H1 (cell line): Measurements from ENCODE around the gene CDKL1. TPM values are rescaled to one million over a fixed set of nuclear protein-coding genes. Genes with fewer than 3 reads are reported as not detected.

ENCODE experiments used
- polyA plus RNA-seq, 7 experiments: library from polyadenylated mRNA; depleted of rRNA in 3 of 7; stranded (reverse) in 5 of 7; unstranded in 2 of 7; fragments of >200 nt in 5 of 7; fragments of 200-250 nt in 2 of 7; gene quantifications; 1 replicate in 5 of 7; 2 replicates in 1 of 7; 4 replicates in 1 of 7; pipeline versions ENCODE4 v1.2.1 to v1.2.3, GENCODE V29; 2011 to 2013; ENCODE audit warnings: missing spikeins in 2 of 7, mixed read lengths in 2 of 7
- total RNA-seq: library from RNA; stranded (reverse); fragmentation: NEBNext Ultra II Directional; extraction: Animal tissue kit (Norgen Biotek cat#: 25700); gene quantifications from 2 replicates; pipeline ENCODE4 v1.2.1, GENCODE V29; 2021
- TF ChIP-seq, protein P1 (sequence below), 3 experiments: IDR thresholded peaks; 1 replicate in 2 of 3; 2 replicates in 1 of 3; pipeline versions ENCODE4 v1.5.1 to v1.6.1; 2011; ENCODE audit warnings: low read length in 3 of 3, mild to moderate bottlenecking in 3 of 3, inconsistent platforms in 2 of 3, low read depth in 1 of 3, moderate library complexity in 1 of 3; ENCODE audit not compliant: insufficient read depth in 1 of 3; ENCODE audit errors: control extremely low read depth in 1 of 3

Gene CDKL1
- total and polyA plus RNA-seq, 2 of the 8 experiments (the other 6 are each of a cell fraction or from before 2014, with no cell fraction given), result 1.2 to 2.2 TPM

- TF ChIP-seq, protein P1, sequence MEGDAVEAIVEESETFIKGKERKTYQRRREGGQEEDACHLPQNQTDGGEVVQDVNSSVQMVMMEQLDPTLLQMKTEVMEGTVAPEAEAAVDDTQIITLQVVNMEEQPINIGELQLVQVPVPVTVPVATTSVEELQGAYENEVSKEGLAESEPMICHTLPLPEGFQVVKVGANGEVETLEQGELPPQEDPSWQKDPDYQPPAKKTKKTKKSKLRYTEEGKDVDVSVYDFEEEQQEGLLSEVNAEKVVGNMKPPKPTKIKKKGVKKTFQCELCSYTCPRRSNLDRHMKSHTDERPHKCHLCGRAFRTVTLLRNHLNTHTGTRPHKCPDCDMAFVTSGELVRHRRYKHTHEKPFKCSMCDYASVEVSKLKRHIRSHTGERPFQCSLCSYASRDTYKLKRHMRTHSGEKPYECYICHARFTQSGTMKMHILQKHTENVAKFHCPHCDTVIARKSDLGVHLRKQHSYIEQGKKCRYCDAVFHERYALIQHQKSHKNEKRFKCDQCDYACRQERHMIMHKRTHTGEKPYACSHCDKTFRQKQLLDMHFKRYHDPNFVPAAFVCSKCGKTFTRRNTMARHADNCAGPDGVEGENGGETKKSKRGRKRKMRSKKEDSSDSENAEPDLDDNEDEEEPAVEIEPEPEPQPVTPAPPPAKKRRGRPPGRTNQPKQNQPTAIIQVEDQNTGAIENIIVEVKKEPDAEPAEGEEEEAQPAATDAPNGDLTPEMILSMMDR (IDR thresholded peaks at IDR 0.05; ENCODE audit: control extremely low read depth in 1 of 3, insufficient read depth in 1 of 3, low read depth in 1 of 3, low read length in 3 of 3), result peak in 1 of 3 experiments; percentile 9; a peak in 1 of 4 replicates
- TF ChIP-seq, all 59 proteins: peak for 2
Observed at GRCh38 chr14:50383618-50384225, 13.0 kb downstream of the CDKL1 start (continued).
